ENCODE results near the gene RFFL.

Gene RFFL

DNA sequence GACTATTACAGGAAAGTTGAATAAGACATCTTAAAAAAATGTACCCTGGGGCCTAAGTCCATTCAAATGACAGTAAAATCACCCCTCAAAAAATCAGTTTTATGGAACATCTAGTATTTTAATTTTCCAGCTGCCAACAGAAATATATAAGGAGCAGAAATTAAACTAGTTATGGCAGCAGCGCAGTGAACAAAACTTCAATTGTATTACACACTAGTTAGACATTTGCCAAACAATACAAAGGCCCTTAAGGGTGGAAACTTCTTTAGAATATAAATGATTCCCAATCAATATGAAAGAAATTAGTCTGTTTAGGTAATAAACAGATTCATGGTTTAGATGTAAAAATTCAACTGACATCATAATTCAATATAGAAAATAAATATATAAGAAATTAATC, 18.1 kb upstream of the RFFL start:
- no peak for DNase-seq (ENCODE audit: low read depth in 2 of 2)

DNA sequence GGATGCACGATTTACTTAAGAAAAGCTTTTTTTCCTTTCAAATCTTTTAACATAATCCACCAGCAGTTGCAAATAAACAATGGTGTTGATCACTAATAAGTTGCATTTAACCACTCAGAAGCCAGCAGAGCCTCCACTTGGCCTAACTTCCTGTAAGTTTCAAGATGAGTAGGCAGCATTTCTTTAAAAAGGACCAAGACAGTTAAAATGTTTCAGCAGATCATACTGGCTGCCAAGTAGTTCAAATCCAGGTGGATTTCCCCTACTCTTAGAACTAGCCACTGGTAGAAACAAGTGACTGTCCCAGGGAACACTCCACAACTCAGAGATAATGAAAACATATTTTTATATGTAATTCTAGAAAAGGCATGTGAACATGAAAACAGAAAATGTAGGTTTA, 17.0 kb upstream of the RFFL start:
- DNase-seq (ENCODE audit: low read depth in 2 of 2) = no peak

DNA sequence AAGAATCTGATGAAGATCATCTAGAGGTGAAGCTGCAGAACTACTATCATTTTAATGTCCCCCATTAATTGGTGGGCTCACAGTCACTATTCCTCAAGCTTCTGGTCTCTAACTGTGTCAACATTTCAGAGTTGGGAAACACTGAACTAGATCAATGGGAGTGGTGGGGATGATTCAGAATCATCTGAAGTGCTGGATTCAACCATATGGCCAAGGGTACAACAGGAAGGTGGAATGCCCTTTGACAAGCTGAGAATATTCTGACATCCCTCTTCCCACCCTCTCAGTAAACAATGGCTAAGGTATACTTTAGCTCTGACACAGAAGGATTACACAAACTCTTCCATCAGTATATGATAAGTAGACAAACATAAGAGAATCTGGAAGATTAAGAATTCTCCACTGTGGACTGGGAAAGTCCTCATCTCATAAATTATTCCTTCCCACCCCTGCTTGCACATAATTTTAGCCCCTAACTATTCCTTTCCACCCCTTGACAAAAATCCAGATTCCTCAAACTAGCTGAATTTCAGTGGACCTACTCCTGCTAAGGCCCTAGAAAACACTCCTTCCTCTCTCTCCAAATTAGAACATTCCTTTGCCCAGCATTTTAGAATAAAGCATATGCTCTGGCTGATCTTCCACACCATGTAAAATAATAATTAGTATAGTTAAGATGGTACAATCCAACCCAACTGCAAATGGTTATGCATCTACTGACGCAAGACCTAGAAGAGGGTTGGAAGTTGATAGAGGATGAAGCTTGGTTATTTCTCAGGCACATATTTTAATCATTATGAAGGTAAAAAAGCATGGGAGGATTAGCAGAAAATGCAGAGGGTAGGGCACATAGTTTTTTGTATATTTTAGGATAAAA, 16.3 kb upstream of the RFFL start:
- no peak for DNase-seq (ENCODE audit: low read depth in 2 of 2)

DNA sequence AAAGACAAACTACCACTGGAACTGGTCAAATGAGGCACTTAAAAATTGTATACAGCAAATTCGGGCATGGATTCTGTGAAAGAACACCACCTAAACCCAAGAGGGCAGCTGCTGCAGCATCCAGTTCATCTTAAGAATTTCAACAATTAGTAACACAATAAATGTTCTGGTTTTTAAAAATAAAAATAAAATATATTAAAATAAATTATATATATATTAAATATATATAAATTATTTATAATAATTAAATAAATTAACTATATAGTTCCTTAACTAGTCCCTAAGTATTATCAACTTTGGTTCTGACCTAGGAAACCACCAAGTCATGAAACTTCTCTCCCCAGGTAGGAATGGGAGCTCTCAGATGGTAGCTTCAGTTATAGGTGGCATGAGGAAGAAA, 13.4 kb upstream of the RFFL start:
- no peak for DNase-seq (ENCODE audit: low read depth in 2 of 2)

DNA sequence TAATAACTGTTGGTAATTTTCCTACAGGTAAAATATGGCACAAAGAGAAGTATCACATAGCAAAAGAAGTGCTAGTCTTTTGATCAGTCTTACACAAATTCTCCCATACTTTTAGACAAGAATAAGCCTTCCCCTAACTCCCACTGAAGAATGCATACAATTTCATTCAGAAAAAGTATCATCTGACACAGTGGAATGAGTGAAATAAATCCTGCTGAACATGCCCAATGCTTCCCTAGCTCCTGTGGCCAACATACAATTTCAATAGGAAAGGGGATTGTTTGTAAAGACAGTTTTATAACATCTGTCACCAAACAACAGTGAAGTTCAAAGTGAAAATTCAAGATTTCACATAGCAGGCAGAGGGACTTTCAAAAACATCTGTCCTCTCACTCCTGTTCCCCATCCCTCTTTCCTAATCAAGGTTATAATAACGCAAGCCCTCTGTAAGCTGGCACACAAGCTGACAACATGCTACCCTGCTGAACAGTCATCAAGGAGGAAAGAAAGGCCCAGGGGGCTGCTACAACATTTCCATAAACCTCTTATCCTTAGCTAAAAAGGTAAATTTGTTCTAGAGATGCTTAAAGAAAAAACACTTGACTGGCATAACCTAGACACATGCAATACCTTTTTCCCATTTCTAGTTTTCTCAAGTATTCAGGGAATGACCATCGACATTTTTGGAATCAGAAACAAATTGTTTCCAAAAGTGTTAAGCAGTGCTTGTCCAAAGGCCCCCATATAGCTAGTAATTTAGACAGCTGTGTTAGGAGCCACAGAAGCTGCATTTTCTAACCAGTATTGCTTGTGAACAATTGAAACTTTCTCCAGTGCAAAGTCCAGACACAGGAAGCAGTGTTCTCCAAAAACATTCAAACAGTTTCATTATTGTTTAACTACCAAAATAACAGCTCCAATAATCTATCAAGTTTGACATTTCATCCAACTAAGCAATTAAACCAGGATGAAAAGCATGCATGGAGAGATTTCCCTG, 11.5 kb upstream of the RFFL start:
- no peak for DNase-seq (ENCODE audit: low read depth in 2 of 2)

- DNase-seq (ENCODE audit: low read depth in 2 of 2) = peak in 1 of 2 donors; percentile 11
These were observed 10.6 kb upstream of the RFFL start for GRCh38 chr17:35073991-35074627.

DNA sequence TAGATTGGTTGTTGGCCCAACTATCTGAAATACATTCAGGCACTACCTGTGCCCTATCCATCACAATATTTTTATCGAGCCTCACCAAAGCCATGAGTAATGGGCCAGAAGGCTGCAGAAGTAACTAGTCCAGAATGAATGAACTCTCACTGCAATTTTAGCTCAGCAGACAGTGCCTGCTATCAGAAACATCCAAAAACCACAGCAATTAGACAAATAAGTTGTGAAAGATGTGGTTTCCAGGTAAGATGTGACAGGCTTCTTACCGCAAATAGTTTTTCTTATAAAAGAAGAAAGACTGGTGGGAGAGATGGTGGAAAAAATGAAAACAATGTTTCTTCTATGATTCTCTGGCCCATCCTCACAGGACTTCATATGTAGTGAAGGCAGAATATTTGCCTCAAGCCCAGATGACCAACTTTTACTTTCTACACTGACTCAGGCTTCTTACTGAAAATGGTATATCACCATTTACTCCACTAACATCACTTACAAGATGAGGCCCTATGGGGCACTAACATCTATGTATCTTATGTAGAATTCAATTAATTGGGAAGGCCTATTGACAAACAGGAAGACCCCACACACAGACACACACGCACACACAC, 9.8 kb upstream of the RFFL start:
- no peak for DNase-seq (ENCODE audit: low read depth in 2 of 2)

- no peak for DNase-seq (ENCODE audit: low read depth in 2 of 2)
These were observed 5.8 kb upstream of the RFFL start for GRCh38 chr17:35069311-35069710.

- no peak for DNase-seq (ENCODE audit: low read depth in 2 of 2)
These were observed 4.7 kb upstream of the RFFL start for GRCh38 chr17:35068249-35068648.

DNA sequence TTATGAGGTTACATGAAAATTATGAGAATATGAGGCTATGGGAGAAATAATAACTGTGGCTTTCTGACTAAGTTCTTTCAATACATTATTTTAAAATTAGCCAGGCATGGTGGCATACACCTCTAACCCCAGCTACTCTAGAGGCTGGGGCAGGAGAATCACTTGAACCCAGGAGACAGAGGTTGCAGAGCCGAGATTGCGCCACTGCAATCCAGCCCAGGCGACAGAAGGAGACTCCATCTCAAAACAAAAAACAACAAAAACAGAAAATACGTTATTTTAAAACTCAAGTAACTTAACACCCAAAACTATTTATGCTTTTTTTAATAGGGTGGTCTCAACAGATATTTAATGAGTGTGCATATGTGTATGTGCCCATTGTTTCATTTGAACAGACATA, 2.4 kb upstream of the RFFL start:
- no peak for DNase-seq (ENCODE audit: low read depth in 2 of 2)

DNA sequence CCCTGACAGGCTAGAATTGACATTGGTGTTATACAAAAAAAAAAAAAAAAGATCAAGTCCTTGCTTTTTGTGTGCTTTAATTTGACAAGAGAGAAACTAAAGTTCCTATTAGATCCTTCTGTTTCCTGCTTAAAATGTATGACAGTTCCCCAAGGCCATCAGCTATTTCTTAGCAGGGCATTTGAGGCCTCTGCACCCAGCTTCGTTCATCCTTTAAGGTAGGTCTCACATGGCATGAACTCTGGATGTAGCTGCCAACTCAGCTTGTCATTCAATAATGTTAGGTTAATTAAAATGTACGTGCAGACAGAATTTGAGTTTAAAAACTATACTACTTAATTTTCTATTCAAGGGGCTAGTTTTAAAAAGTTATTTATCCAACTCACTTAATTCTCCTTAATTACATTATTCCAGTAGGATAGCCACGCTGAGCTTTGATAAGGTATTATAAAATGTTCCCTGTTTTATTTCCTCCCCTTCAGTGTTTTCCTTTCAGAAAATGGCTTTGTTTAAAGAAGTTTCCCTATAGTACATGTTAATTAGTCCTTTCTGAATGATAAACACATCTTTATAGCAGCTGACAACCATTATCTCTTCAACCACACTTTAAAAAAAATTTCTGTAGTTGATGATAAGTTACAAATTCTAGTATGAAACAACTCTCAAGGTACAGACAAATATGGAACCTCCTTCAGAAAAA, 1.2 kb upstream of the RFFL start:
- no peak for DNase-seq (ENCODE audit: low read depth in 2 of 2)

DNA sequence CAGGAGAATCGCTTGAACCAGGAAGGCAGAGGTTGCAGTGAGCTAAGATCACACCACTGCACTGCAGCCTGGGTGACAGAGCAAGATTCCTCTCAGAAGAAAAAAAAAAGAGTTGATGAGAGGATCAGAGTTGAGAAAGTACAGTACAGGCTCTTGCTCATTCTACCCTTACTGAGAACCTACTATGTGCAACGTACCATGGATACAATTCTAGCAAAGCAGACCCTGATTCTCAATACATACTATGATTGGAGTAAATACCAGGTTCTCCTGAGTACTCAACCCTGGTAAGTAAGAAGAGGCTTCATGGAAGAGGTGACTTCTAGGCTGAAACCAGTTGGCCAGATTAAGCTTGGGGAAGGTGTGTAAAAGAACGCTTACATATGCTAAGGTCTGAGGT, 1.2 kb downstream of the RFFL start:
- no peak for DNase-seq (ENCODE audit: low read depth in 2 of 2)

DNA sequence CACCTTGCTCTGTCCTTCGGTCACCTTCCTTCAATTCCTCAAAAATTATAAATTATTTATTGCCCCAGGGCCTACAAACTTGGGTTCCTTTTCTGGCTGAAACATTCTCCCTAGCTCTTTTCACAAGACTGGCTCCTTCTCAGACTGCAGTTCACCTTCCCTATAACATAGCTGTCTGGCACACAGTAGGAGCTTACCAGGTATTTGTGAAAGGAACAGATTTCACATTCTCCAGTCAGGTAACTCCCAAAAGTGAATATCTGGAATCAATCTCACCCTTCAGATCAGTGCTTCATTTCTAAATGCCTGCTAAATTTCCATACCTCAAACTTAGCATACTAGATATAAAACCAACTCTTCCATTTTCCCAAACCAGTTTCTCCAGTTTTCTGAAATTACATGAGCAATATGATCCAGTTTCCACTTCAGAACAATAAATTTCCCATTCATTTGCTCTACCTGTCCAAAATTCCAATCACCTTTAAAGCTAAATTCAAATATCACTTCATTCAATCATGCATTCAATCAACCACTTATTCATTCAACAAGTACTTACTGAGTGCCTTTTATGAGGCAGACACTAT, 6.1 kb downstream of the RFFL start:
- DNase-seq (ENCODE audit: low read depth in 2 of 2) = no peak

- no peak for DNase-seq (ENCODE audit: low read depth in 2 of 2)
These were observed 7.5 kb downstream of the RFFL start for GRCh38 chr17:35056013-35056412.

GRCh38 chr17:35053204-35053603, 10.3 kb downstream of the RFFL start:
- DNase-seq (ENCODE audit: low read depth in 2 of 2) = no peak

GRCh38 chr17:35052780-35053179, 10.7 kb downstream of the RFFL start:
- DNase-seq (ENCODE audit: low read depth in 2 of 2) = no peak

DNA sequence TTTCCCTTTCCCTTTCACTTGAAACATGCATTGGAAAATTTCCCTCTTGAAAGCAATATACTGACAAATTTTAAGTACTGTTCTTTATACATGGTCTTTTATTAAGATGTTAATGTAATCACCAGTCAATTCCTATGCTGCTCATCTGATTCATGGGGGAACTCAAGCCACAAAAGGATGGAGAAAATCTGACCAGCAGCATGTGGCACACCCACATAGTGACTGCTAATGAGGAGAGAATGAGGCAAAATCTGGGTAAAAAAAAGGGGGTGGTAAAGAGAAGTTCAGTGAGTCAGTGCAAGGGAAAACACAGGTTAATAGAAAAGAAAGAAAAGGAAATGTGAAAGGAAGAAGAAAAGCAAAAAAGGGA, 11.3 kb downstream of the RFFL start:
- no peak for DNase-seq (ENCODE audit: low read depth in 2 of 2)

DNA sequence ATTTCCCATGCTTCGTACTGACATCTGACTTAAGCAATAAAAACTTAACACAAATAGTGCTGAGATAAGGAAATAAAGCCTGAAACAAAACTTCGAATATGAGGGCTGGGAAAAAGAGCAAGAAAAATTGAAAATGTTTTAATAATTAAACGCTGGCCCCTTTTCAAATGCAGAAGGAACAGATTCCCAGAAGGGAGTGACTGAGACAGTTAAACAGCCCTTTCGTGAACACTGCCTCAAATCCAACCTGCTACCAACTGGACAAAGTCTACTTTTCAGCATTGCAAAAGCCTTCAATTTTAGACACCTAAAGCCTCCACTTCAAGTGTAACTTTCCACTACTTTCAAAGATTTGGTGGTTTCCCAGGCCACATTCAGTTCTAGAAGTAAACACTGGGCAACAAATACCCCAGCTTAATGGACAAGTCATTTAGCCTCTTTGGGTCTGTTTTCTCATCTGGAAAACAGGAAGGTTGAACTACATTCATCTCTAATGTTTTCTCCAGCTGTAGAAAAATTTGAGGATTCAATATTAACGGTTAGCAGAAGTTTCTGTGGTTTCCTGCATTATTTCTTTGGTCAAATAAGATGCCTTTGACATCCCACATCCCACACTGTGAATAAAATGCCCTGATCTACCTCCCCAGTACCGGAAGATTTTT, 11.8 kb downstream of the RFFL start:
- no peak for DNase-seq (ENCODE audit: low read depth in 2 of 2)

DNA sequence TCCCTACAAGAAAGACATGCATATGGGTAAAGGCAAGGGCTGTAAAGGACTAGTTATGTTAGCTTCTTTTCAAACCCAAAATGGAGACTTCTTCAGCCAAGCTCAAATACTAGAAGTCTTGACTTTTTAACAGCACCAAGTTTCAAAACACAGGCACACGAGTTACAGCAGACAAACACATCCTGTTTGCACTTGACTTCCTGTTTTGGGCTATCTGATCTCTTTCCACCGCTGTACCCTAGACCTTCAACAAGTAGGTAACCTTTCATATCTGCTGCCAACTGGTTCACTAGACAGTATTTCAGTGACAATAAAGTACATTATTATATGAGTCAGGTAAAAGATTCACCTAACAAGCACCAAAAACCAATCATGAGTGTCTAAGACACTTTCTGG, 12.3 kb downstream of the RFFL start:
- DNase-seq (ENCODE audit: low read depth in 2 of 2) = no peak

- DNase-seq (ENCODE audit: low read depth in 2 of 2) = no peak
These were observed 13.3 kb downstream of the RFFL start for GRCh38 chr17:35050170-35050569.
